ENCODE measurements around the gene ALG1. TPM values are rescaled to one million over a fixed set of nuclear protein-coding genes. Genes with fewer than 3 reads are reported as not detected.
"Not testable (repeated sequence)": the region's sequence is repeated elsewhere in the genome, so short reads cannot be mapped to it uniquely, and the experiment has no call there.

The ALG1 gene
- total RNA-seq, 1 donor from 2014 or later, result 27.7 TPM

DNA sequence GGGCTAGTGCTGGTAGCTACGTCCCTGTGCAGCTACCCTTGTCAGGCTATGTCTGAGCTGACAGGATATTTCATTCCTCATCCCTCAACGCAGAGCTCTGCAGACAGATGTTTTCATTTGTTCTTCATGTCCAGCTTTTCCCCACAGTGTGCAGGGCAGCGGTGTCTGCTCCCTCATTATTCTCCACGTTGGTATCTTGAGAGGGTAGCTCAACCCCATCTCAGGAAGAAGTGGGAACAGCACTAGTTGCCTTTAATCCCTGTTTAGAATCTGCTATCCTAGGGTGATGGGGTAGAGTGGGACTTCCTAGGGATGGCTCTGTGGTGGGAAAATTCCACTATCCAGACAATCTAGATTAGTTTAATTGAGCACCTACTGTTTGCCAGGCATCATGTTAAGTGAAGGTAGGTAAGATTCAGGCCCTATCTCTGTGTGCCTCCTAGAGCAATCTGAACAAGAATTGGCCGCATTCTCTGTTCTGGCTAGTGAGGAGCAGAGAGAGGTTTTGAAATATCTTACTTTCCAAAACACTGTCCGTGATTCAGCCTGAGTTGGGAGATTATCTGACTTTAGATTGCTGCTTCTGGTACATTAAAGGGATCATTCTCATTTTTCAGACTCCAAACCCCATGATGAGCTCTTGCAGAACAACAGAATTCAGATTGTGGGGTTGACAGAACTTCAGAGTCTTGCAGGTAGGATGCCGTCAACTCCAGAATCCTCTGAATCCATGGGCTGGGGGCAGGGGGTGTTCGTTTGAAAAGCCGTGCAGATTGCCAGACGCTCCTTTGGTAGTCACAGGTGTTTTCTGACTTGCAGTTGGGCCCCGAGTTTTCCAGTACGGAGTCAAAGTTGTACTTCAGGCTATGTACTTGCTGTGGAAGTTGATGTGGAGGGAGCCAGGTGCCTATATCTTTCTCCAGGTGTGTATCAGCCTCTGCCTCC, 963 bp downstream of the ALG1 start:
- no peak for DNase-seq (ENCODE audit: extremely low read depth, low read depth, low spot score)

DNA sequence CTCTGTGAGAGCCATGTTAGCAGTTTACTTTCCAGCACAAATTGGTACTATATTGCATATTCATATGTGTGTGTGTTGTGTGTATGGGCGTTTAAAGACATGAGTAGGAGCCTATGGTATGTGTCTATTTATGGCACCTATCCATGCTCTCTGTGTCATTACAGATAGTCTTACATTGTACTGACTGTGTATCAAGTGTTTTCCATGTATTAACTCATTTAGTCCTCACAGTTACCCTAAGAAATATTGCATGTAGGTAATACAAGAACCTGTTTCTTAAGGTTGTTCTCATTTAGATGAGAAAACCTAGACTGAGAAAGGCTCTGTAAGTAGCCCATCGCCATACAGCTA, 1.6 kb downstream of the ALG1 start:
- no peak for DNase-seq (ENCODE audit: extremely low read depth, low read depth, low spot score)

DNA sequence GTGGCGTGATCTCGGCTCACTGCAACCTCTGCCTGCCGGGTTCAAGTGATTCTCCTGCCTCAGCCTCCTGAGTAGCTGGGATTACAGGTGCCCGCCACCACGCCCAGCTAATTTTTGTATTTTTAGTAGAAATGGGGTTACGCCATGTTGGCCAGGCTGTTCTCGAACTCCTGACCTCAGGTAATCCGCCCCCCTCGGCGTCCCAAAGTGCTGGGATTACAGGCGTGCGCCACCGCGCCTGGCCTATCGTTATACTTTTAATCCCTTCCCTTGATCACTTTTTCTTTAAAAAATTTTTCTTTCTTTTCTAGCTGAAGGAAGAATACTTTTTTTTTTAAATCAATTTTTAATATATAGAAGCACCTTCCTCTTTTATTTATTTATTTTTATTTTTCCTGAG, 2.1 kb downstream of the ALG1 start:
- not testable (repeated sequence) for DNase-seq (ENCODE audit: extremely low read depth, low read depth, low spot score)

DNA sequence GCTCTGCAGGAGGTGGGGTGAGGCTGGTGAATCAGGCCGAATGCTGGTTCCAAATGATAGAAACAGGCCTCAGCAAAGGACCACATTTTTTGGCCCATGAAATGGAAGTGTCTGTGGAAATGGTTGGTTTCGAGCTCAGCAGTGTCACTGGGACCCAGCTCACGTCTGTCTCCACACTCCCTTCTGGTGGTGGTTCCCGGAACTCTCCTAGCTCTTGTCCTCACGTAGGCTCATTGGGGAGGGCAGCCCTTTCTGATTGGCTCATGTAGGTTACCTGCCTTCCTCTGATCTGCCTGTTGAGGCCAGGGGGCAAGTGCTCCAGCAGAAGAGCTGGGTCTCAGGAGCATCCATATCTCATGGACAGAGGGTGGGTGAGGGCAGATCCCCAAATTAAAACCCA, 4.0 kb downstream of the ALG1 start:
- no peak for DNase-seq (ENCODE audit: extremely low read depth, low read depth, low spot score)

DNA sequence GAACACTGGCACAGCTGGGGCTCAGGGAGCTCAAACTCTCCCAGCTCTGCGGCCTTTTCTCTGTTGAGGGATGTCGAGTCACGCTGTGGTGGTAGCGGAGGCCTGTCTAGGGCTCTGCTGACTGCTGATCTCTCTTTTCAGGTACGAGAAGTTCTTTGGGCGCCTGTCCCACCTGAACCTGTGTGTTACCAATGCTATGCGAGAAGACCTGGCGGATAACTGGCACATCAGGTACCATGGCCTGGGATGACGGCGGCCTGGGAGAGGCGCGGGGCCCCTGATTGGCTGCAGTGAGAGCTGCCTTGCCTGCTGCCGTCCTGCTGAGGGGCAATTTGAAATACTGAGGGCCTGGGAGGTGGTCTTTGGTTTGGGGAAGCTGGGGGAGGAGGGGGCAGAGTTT, 5.7 kb downstream of the ALG1 start:
- no peak for DNase-seq (ENCODE audit: extremely low read depth, low read depth, low spot score)

DNA sequence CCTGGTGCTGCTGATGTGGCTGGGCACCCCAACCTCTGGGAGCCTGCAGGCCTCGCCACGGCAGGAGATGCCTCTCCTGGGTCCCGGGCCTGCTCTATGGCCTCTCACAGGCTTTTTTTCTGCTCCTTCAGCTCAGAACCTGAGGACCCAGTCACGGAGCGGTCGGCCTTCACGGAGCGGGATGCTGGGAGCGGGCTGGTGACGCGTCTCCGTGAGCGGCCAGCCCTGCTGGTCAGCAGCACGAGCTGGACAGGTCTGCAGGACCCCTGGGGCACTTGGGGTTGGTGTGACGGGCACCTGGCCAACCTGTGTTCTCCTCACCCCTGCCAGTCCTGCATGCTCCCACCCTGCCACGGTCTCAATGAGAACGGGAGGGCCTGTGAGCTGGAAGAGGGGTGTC, 7.0 kb downstream of the ALG1 start:
- no peak for DNase-seq (ENCODE audit: extremely low read depth, low read depth, low spot score)

DNA sequence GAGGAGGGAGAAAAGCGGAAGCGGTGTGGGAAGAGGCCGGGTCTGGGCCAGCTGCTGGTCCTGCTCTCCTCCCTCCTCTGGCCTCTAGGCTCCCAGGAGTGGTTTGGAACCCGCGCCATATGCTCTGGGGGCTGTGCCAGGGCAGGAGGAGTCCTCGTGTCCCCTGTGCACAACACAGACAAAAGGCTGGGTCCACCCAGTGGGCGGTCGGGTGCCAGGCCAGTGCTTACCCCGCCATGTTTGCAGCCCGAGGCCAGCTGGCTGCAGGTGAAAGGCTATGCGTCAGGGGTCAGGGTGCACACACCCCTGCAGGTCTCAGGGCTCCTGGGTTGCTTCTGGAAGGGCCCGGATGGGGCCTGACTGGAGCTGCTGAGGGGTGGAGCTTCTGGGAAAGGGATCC, 8.8 kb downstream of the ALG1 start:
- not testable (repeated sequence) for DNase-seq (ENCODE audit: extremely low read depth, low read depth, low spot score)

DNA sequence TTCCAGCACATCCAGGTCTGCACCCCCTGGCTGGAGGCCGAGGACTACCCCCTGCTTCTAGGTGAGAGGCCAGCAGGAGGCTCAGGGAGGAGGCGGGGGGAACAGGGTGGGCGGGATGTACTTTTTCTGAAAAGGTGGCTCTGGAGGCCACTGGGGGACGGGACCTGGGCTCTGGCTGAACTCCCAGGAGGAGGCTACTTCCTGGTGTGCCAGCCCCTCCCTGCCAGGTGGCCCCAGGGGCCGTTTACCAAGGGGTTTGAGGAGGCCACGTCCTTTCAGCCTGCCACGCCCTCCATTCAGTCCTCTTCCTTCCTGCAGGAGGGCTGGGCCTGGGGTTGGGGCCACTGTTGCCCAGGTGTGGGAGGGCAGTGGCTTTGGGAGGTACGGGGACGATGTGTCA, 9.4 kb downstream of the ALG1 start:
- not testable (repeated sequence) for DNase-seq (ENCODE audit: extremely low read depth, low read depth, low spot score)

DNA sequence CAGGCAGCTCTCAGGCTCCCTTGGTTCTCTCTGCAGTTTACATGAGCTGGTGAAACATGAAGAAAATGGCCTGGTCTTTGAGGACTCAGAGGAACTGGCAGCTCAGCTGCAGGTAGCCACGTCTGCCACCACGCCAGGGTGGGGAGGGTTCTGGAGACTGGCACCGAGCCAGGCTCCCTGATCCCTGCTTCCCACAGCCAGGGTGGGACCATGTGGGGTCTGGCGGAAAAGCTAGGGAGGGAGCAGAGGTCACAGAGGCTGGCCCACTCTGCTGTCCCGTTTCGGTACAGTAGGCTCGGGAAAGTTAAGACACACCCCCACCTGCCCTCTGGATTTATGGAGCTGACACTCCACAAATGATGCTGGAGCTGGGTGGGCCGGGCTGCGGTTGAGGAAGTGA, 12.0 kb downstream of the ALG1 start:
- DNase-seq (ENCODE audit: extremely low read depth, low read depth, low spot score), result not testable (repeated sequence)

DNA sequence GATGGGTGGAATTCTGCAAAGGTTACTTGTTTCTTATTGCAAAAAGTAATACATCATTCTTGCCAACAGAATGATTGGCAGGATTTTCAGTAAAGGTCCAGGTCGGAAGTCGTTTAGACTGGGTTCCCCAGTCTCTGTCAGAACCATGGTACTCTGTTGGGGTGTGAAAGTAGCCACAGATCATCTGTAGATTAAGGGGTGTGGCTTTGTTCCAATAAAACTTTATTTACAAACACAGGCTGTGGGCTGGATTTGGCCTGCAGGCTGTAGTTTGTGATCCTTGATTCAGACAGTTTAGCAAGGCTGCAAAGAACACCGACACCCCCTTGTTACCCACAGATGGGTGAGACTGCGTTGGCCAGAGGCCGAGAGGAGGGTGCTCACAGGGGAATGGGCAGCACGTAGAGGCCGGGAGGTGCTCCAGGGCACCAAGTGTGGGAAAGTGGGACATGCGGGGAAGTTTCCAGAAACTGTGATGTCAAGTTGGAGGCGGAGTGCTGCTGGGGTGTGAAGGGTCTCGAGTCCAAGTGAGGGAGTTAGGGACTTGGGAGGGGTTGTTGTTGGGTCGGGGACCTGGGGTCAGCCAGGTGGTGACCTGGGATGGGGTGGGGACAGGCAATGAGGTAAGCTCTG, 12.6 kb downstream of the ALG1 start:
- DNase-seq (ENCODE audit: extremely low read depth, low read depth, low spot score), result not testable (repeated sequence)

DNA sequence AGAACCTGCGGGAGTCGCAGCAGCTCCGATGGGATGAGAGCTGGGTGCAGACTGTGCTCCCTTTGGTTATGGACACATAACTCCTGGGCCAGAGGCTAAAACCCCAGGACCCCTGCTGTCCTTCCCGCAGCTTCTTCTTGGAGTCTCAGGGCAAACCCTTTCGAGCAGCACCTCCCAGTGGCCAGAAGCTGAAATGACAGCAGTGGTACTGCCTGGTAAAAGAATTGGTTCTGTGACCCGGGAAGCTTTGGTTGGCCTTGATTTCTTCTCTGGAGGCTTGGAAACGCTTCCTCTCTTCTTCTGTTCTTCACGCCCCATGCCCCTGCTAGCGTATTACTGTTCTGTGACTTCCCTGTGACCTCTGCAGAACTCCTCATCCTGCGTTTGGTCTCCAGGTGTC, 13.2 kb downstream of the ALG1 start:
- DNase-seq (ENCODE audit: extremely low read depth, low read depth, low spot score), result not testable (repeated sequence)

DNA sequence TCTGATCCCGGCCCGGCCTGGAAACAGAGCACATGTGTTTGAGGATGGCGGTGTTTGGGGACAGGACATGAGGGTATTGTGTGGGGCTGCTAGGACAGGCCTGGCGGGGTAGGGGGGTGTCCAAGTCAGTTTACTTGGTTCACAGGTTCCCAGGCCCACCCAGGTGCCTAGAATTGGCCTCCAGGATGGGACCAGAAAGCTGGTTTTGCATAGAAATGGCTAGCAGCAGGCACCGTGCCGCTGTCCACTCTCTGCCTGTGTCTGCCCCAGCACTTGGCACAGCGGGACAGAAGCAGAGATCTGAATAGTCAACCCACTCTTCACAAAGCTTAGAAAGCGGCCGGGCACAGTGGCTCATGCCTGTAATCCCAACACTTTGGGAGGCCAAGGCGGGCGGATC, 14.1 kb downstream of the ALG1 start:
- DNase-seq (ENCODE audit: extremely low read depth, low read depth, low spot score), result not testable (repeated sequence)

DNA sequence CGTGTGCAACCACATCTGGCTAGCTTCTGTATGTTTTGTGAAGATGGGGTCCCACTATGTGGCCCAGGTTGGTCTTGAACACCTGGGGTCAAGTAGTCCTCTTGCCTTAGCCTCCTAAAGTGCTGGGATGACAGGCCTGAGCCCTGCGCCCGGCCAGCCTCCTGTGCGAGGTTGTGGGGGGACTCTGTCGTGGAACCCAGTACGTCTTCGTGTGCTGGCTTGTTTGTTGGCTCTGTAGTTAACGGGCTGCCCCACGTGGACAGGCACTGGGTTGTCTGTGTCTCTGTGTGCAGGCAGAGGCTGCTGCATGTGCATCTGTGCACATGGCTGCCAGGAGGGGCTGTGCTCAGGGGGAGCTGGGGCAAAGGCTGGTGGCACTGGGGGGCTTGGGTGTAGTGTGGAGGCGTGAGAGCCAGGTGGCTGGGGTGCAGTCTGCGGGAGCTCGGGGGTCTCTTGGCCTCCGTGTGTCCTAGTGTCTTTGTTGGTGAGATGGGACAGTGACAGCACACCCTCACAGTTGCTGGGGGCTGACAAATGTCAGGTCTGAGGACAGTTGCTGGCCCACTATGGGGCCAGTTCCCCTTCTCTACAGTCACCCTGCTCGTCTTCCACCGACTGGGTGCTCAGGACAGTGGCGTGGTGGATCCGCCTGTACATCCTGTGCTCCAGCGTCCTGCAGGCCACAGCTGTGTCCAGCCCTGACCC, 16.6 kb downstream of the ALG1 start:
- DNase-seq (ENCODE audit: extremely low read depth, low read depth, low spot score), result not testable (repeated sequence)

DNA sequence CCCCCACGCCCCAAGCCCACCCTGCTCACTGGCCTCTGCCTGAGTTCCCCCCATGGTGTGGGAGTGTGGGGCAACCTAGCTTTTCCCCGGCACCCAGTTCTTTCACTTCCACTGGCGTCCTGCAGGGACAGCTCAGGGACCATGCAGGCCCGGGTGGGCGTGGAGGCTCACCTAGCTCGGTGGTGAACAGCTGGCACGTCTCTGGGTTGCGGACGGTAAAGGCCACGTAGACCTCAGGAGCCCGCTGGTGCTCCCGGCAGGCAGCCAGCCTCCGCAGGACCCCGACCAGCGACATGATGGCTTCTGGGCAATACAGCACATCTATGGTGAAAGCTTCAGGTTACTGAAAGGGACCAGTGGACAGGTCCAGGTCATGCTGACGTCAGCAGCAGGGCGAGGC, 17.3 kb downstream of the ALG1 start:
- not testable (repeated sequence) for DNase-seq (ENCODE audit: extremely low read depth, low read depth, low spot score)

DNA sequence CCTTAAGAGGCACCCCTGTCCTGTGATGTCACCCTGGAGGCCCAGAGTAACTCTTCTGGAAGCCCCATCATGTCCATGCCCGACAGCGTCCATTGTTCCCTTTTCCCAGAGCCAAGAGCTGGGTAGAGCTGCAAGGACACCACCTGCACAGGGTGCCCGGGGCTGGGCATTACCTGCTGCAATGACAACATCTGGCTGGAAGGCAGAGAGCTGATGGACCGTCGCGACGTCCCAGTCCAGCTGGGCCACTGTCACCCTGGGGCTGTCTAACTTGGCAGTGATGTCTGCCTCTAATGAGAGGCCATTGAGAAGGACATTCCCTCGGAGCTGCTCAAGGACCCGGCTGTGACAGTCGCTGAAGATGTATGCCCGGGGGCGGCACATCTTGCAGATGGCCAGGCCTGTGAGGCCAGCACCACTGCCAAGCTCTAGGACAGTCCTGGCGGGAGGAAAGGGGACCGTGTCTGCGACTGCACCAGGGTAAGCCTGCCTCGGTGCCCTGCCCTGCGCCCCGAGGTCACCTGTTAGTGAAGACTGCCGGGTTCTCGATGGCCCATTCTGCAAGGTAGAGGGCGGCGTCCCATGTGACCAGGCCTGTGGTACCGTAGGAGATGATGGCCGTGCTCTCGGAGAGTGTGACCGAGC, 18.4 kb downstream of the ALG1 start:
- DNase-seq (ENCODE audit: extremely low read depth, low read depth, low spot score), result not testable (repeated sequence)

DNA sequence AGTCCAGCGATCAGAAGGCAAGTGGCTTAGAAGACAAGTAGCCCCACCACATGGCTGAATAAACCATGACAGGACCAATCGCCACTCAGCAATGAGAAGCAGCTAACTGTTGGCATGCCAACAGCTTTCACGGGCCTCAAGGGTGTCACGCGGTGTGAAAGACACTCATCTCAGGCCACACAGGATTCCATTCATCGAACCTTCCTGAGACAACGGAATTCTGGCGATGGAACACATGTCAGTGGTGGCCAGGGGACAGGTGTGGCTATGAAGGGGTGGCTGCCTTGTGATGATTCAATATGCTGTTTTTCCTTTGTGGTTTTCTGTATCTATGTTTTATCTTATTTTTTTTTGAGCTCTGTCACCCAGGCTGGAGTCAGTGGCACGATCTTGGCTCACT, 18.9 kb downstream of the ALG1 start:
- DNase-seq (ENCODE audit: extremely low read depth, low read depth, low spot score), result not testable (repeated sequence)

DNA sequence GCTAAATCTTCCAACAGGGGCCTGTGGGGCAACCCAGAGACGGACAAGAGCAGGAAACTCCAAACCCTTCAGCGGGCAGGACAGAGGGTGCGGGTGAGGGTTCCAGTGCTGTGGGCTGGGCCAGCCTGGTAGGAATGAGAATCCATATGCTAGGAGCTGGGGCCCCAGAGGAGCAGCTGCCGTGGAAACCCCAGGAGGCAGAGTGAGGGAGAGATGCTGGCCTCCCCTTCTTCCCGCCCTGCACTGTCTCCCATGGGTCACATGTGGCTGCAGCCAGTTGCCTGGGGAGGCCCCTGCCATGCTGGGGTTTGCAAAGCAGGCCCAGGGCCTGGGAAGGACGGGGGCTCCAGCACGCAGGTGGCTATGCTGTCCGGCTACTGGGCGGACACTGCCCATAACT, 21.4 kb downstream of the ALG1 start:
- DNase-seq (ENCODE audit: extremely low read depth, low read depth, low spot score), result not testable (repeated sequence)

DNA sequence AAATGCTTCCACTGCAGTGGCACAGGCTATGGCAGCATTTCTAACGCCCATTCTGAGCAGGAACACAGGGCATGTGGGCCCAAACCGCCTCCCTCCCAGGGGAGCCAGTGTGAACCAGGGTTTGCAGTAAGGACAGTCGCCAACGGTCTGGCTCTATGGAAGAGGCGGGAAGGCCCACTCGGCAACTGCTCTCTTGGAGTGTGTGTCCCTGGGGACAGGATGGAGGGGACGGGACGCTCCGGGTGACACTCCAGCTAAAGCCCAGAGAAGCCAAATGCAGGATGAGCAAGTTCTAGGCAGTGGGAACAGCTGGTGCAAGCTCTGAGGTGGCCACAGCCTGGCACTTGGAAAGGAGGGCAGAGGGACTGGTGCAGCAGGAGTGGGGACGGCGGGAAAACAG, 22.1 kb downstream of the ALG1 start:
- DNase-seq (ENCODE audit: extremely low read depth, low read depth, low spot score), result not testable (repeated sequence)

DNA sequence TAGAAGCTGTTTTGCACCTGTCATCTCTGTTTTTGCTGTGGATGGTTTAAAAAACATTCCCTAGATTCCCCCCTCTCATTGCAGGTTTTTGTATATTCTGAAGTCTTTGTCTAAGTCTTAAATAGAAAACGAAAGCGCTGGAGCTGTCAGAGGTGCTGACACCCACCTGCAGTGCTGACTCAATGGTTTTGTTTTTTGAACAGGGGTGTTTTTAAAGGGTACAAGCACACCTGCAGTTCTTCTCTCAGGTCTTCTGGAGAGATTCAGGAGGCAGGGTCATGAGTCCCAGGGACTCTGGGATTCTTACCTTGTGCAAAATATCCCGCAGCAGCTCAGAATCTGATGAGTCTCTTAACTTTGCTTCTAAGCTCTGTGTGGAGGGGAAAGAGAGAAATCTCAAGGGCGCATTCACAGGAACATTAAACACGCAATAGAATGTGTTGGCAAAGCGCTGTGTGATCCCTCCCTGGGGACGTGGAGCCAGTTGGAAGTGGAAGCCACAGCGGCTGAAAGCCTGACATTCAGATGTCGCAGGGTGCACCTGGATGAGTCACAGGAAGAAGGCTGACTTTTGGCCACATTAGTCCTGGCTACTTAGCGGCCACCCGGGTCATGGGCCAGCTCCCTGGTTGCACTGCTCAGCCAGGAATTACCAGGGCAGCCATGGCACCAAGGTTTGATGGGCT, 23.6 kb downstream of the ALG1 start:
- DNase-seq (ENCODE audit: extremely low read depth, low read depth, low spot score), result not testable (repeated sequence)

DNA sequence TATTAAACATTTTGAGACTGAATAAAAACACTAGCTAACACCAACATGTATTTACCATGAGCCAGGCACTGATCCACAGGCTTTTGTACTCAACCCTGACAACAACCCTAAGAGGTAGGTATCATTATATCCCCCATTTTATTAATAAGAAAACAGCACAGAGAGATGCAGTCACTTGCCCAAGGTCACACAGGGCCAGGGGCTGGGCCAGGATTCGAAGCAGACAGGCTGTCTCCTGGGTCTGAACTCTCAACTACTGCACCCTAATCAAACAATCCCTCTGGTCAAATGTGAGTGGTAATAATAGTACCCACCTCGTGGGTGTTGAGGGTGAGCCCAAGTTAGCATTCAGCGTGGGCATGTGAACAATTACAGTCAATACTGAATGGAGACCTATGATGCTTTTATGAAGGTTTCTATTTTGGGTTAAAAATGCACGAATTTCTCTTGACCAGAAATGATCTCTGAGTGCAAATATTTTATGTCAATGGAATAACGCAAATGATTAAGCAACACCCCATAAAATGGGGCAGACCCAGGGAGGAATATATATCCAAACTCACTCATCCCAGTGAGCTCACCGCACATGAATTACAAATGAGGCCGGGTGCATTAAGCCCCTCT, 24.9 kb downstream of the ALG1 start:
- not testable (repeated sequence) for DNase-seq (ENCODE audit: extremely low read depth, low read depth, low spot score)
